Ramos (cell line): ENCODE measurements around the gene RGL2.

Source experiments
- in situ Hi-C: fragments of 300-500 bp; cut with MboI; formaldehyde crosslinking; loops from one replicate; pipeline ENCODE4 v1.14.3; 2022; ENCODE audit warnings: low sequenced_read_pairs; ENCODE audit not compliant: unreplicated experiment

The RGL2 gene

DNA sequence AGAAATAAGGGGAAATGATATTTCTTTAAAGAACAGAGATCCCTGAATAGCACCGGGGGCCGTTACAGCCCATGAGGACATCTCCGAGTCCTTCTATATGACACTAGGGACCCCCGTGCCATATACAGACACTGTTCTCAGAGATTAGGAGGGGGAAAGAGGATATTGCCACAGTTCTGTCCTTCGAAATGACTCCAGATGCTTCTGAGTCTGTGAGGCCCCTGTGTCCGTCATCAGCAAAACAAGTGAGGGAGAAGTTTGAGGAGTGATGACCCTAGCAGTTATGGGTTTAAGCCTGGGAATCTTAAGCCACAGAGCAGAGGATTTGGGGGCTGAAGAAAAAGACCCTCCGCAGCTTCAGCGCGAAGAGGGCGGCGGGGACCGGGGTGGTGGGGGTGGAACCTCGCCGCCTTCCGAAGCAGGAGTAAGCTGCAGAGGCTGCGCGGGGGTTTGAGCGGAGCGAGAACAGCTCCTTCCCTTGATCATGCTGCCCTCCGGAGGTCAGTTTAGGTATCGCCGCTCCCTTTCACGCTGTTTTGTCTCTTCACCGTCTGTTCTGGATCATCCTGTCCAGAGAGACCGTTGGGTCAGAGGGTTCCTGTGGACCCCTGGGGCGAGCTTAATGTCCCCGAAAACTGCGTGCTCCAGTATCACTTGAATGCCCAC lies 50.6 kb downstream of the RGL2 start:
- in situ Hi-C loops: loop anchor here (10.0 kb wide), 2 partner anchors 133 to 243 kb away; partner anchors contain the start of gene HLA-DOA

- in situ Hi-C loops: loop anchor here (10.0 kb wide), 2 partner anchors 129 to 239 kb away; partner anchors contain the start of gene HLA-DOA
Observed at GRCh38 chr6:33243476-33243875, 55.3 kb downstream of the RGL2 start.

DNA sequence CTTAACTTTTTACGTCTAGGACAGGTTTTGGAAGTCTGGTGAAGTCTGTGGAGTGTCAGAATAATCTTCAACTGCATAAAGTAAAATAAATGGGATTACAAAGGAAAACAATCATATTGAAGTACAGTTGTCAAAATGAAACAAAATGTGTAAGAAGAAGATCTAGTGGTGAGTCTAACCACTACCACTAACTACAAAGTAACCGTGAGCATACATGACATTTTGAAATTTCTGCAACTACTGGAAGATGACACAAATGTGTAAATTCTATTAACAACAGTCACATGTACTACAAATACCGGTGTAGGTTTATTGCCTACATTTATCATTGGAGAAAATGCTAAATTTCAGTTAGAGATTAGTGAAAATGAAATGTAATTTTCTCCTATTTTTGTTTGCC lies 56.8 kb downstream of the RGL2 start:
- in situ Hi-C loops: loop anchor here (10.0 kb wide), 2 partner anchors 127 to 237 kb away; partner anchors contain the start of gene HLA-DOA
